GM21825 (cell line): Measurements from ENCODE around the gene TBC1D10B.
"Not testable (repeated sequence)": the region's sequence is repeated elsewhere in the genome, so short reads cannot be mapped to it uniquely, and the experiment has no call there.

Experiments
- ATAC-seq: cut with Tn5 transposase; IDR thresholded peaks from one replicate; pipeline ENCODE4 v1.9.1; 2021; ENCODE audit warnings: mild to moderate bottlenecking, moderate library complexity; ENCODE audit not compliant: unreplicated experiment

Gene TBC1D10B

DNA sequence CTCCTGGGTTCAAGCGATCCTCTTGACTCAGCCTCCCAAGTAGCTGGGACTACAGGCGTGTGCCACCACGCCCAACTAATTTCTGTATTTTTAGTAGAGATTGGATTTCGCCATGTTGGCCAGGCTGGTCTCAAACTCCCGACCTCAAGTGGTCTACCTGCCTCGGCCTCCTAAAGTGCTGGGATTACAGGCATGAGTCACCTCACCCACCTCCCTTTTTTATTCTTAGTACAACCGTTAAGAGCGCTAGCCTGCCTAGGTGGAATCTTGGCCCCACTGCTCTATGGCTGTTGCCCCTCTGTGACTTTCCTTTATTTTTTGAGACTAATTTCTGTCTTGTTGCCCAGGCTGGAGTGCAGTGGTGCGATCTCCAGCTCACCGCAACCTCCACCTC is 32.3 kb downstream of the TBC1D10B start:
- not testable (repeated sequence) for ATAC-seq

DNA sequence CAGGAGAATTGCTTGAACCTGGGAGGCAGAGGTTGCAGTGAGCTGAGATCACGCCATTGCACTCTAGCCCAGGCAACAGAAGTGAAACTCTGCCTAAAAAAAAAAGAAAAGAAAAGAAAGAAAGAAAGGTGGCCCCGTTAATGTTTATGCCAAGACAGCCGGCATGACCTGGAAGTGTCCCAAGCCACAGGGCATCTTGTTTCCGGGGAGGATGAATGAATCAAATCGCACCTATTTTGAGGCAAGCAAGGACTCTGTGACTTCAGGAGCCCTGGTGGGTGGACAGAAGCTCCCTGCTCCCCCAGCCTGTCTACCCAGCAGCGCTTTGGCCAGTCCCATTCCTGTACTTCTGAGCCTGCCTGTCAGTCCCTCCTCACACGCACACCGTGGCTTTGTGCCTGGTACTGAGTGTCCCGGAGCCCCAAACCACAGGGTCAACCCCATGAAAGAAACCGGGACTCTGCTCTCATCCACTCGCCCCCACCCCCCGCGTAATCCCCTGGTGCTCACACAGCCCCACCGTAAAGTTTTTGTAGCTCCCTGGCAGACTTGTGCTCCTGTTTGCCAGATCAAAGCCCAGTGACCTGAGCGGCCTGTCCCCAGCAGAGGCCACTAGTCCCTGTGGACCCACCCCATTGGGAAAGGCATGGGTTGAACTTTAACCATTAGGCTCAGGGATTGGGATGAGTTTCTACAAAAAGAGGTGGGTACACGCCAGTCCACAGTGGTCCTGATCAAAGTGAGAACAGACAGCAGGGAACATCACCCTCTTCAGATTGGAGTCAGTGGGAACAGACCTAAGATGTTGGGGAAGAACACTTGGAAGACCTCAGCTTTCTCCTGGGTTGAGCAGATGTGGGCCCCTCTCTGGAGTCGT is 34.5 kb downstream of the TBC1D10B start:
- peak; percentile 27 for ATAC-seq

DNA sequence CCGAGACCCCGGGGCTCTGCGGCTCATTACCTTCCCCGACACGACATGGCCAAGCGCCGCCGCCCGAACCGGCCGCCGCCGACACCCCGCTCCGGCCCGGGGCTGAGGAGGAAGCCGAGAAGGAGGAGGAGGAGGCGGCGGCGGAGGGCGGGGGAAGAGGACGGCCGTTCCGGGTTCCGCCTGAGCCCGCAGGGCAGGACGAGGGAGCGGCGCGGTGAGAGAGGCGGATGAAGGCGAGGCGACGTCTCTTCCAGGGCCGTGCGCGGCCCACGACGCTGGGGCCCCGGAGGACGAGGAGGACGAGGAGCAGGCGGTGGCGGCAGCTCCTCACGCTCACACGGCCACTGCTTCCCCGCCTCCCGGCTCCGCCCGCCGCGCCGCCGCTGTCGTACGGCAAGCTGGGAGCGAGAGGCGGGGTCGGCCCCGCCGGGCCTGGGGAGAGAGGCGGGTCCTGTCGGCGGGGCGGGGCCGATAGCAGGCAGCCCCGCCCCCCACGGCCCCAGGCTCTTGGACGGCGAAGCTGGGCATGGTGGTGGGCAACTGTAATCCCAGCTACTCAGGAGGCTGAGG is 35.2 kb downstream of the TBC1D10B start:
- peak; percentile 65 for ATAC-seq

DNA sequence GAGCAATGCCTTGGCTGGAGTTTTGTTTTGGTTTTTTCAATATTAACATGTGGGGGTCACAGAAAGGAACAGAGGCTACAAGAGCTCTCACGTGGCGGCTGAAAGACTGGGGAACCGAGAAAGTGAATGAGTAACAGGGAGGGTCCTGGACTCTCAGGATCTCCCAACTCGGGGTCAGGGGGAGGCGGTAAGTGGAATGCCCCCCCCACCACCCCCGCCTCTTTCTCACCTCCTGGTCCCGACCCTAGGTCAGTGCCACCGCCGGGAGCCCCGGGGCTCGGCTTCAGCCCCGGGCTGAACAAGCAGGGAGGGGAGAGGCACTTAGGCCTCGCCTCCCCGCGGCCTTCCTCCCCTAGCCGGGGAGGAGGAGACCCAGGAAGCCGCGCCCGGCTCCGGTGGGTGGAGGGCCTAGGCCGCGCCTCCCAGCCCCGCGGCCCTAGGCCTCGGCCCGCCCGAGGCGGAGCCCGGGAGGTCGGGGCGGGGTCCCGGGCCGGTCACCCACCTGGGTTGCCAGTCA is 35.8 kb downstream of the TBC1D10B start:
- ATAC-seq = peak; percentile 79

DNA sequence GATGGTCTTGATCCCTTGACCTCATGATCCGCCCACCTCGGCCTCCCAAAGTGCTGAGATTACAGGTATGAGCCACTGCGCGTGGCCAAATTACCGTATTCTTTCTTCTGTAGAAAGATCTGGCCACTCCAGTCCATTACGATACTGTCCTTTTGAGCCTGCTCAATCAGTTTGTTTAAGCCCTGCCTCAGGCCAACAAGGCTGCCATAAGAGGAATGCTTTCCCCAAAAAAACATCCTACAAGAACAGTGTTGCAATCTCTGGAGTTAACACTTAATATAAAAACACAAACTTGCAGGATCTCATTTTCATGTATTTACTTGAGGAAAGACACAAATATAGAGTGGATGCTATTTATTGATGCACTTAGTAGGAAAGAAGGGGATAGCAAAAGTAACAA is 46.1 kb downstream of the TBC1D10B start:
- ATAC-seq = not testable (repeated sequence)

DNA sequence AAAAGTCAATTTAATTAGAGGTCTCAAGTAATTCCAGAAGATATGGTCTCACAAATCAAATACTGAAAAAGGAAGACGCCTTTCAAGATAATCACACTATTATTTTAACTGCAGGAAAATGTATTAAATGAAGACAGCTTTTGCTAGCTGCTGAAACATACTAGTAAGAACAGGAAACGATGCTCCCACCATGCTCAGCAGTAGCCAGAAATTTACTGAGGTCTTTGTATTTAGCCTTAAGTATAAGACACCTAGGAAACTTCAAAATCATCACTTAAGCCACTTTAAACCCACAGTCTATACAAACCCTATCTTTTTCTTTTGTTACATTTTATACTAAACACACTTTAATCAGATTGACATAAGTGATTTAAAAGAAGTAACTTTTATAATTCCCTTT is 51.6 kb downstream of the TBC1D10B start:
- not testable (repeated sequence) for ATAC-seq

DNA sequence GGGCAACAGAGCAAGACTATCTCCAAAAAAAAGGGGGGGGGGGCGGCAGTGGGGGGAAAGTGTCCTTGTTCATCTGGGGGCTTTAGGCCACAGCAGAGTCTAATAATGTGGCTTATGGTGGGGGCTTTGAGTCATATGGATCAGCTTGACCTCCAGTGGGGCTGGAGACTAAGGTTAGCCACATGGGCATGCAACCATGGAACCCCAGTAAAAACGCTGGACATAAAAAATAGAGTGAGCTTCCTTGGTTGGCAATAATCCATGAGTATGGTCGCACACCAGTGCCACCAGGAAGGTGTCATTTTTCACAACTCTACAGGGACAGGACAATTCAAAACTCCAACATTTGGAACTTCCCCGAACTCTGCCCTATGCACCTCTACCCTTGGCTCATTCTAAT is 59.4 kb downstream of the TBC1D10B start:
- ATAC-seq = not testable (repeated sequence)

DNA sequence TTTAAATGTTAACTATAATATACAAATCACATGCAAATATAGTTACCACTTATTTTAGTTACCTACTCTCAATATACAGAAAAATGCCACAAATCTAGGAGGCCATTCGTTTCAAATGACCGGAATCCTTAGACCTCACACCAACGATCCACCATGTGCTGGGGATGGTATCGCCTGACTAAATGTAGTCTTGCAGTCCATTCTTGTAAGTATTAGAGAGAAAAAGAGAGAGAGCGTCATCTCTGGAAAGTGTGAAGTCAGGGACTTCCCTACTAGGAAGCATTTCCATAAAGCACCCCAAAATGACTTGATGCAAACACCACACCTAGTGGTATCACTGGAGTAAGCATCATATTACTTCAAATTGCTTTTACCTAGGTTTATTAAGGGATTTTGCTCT is 61.0 kb downstream of the TBC1D10B start:
- not testable (repeated sequence) for ATAC-seq
